Activated CD4-positive, alpha-beta T cell treated with anti-CD3 and anti-CD28 coated beads, Interleukin-2, Interleukin-6, amounts not matched to agents 100 ng/mL and 50 ng/mL, durations not matched to agents 16 hours and 8 hours (primary cell): Measurements from ENCODE around the gene NANS.
"Not testable (repeated sequence)": the region's sequence is repeated elsewhere in the genome, so short reads cannot be mapped to it uniquely, and the experiment has no call there.

Source experiments
- DNase-seq: peaks from one replicate; pipeline ENCODE4 v3.0.0-alpha.2; 2020

Gene NANS

GRCh38 chr9:98080326-98080725 lies 23.8 kb downstream of the NANS start:
- DNase-seq: no peak

- no peak for DNase-seq
These were observed 24.2 kb downstream of the NANS start for GRCh38 chr9:98080780-98081179.

- DNase-seq: peak; percentile 65
These were observed 25.1 kb downstream of the NANS start for GRCh38 chr9:98081477-98082219.

- DNase-seq: no peak
These were observed 26.5 kb downstream of the NANS start for GRCh38 chr9:98083061-98083501.

- no peak for DNase-seq
These were observed 27.1 kb downstream of the NANS start for GRCh38 chr9:98083566-98084183.

GRCh38 chr9:98084396-98084795 lies 27.9 kb downstream of the NANS start:
- no peak for DNase-seq

- no peak for DNase-seq
These were observed 28.5 kb downstream of the NANS start for GRCh38 chr9:98085058-98085457.

GRCh38 chr9:98085944-98086343 lies 29.4 kb downstream of the NANS start:
- DNase-seq: no peak

- no peak for DNase-seq
These were observed 29.9 kb downstream of the NANS start for GRCh38 chr9:98086461-98086860.

- DNase-seq: no peak
These were observed 31.2 kb downstream of the NANS start for GRCh38 chr9:98087420-98088354.

- DNase-seq: not testable (repeated sequence)
These were observed 34.1 kb downstream of the NANS start for GRCh38 chr9:98090674-98091073.

GRCh38 chr9:98091735-98092612 lies 35.4 kb downstream of the NANS start:
- no peak for DNase-seq

- no peak for DNase-seq
These were observed 36.0 kb downstream of the NANS start for GRCh38 chr9:98092613-98092931.

GRCh38 chr9:98094316-98094715 lies 37.8 kb downstream of the NANS start:
- no peak for DNase-seq

- no peak for DNase-seq
These were observed 38.3 kb downstream of the NANS start for GRCh38 chr9:98094851-98095250.

GRCh38 chr9:98095401-98095800 lies 38.9 kb downstream of the NANS start:
- DNase-seq: no peak

GRCh38 chr9:98096091-98096490 lies 39.6 kb downstream of the NANS start:
- no peak for DNase-seq

GRCh38 chr9:98097836-98098235 lies 41.3 kb downstream of the NANS start:
- DNase-seq: peak; percentile 85

- no peak for DNase-seq
These were observed 42.8 kb downstream of the NANS start for GRCh38 chr9:98099346-98099745.

- peak; percentile 37 for DNase-seq
These were observed 43.4 kb downstream of the NANS start for GRCh38 chr9:98099898-98100297.

GRCh38 chr9:98100456-98100855 lies 43.9 kb downstream of the NANS start:
- no peak for DNase-seq

GRCh38 chr9:98101416-98101815 lies 44.9 kb downstream of the NANS start:
- no peak for DNase-seq

- peak; percentile 93 for DNase-seq
These were observed 45.3 kb downstream of the NANS start for GRCh38 chr9:98101868-98102273.
